ENCODE data around the gene LEFTY2.
"Not testable (repeated sequence)": the region's sequence is repeated elsewhere in the genome, so short reads cannot be mapped to it uniquely, and the experiment has no call there.

LEFTY2 gene

GRCh38 chr1:225942574-225942973 is 1.6 kb upstream of the LEFTY2 start:
- no peaks in the 10 kb centered on the region for H3K79me2 ChIP-seq (ENCODE audit: insufficient read depth, low read length)
- no peaks in the 10 kb centered on the region for H3K36me3 ChIP-seq (ENCODE audit: insufficient read depth, low read length)
- no peak overlapping the region for H3K4me3 ChIP-seq (ENCODE audit: low read length, poor library complexity, severe bottlenecking)
- H3K4me1 ChIP-seq (ENCODE audit: insufficient read depth, low read length, poor library complexity, severe bottlenecking) = peaks cover 13% of the 10 kb centered on the region
- no peak for TF ChIP-seq EZH2phosphoT487 (IDR thresholded peaks at IDR 0.05; ENCODE audit: borderline replicate concordance)
- TF ChIP-seq, protein P1, sequence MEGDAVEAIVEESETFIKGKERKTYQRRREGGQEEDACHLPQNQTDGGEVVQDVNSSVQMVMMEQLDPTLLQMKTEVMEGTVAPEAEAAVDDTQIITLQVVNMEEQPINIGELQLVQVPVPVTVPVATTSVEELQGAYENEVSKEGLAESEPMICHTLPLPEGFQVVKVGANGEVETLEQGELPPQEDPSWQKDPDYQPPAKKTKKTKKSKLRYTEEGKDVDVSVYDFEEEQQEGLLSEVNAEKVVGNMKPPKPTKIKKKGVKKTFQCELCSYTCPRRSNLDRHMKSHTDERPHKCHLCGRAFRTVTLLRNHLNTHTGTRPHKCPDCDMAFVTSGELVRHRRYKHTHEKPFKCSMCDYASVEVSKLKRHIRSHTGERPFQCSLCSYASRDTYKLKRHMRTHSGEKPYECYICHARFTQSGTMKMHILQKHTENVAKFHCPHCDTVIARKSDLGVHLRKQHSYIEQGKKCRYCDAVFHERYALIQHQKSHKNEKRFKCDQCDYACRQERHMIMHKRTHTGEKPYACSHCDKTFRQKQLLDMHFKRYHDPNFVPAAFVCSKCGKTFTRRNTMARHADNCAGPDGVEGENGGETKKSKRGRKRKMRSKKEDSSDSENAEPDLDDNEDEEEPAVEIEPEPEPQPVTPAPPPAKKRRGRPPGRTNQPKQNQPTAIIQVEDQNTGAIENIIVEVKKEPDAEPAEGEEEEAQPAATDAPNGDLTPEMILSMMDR (conservative IDR thresholded peaks at IDR 0.05; ENCODE audit: low read length) = no peak
- no peaks in the 10 kb centered on the region for H4K20me1 ChIP-seq (ENCODE audit: insufficient read depth, low read length, poor library complexity, severe bottlenecking)
- H3K9ac ChIP-seq (ENCODE audit: low read depth, low read length, poor library complexity, severe bottlenecking) = no peak overlapping the region
- H3K9me2 ChIP-seq (replicated peaks; ENCODE audit: low read depth, low read length) = no peaks in the 10 kb centered on the region
- H3K9me3 ChIP-seq (ENCODE audit: insufficient read depth, low read depth, low read length) = no peaks in the 10 kb centered on the region
- no peaks in the 10 kb centered on the region for H3K27me3 ChIP-seq (ENCODE audit: insufficient read depth, low read length, poor library complexity, severe bottlenecking)
- no peak overlapping the region for H2AFZ ChIP-seq (ENCODE audit: low read length)
- no peak overlapping the region for H3K4me2 ChIP-seq (ENCODE audit: low read depth, low read length, poor library complexity, severe bottlenecking)
- H3F3A ChIP-seq (ENCODE audit: low read depth) = no peaks in the 10 kb centered on the region

DNA sequence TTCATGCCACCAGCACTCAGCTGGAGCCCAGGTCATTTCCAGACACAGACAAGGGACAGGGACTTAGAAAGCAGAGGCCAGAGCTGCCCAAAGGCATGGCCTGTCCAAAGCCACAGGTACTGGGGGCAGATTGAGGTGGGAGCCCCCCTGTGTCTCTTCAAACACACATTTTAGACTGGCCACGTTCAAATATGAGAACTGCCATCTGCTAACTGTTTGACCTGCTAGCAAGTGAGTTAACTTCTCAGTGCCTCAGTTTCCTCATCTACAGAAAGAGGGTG is 862 bp upstream of the LEFTY2 start:
- no peaks in the 10 kb centered on the region for H4K20me1 ChIP-seq (ENCODE audit: insufficient read depth, low read length, poor library complexity, severe bottlenecking)
- no peak overlapping the region for H3K9ac ChIP-seq (ENCODE audit: low read depth, low read length, poor library complexity, severe bottlenecking)
- no peak overlapping the region for H2AFZ ChIP-seq (ENCODE audit: low read length)
- TF ChIP-seq EZH2phosphoT487 (IDR thresholded peaks at IDR 0.05; ENCODE audit: borderline replicate concordance) = no peak
- TF ChIP-seq, protein P1 (conservative IDR thresholded peaks at IDR 0.05; ENCODE audit: low read length) = no peak
- no peaks in the 10 kb centered on the region for H3K36me3 ChIP-seq (ENCODE audit: insufficient read depth, low read length)
- H3K27me3 ChIP-seq (ENCODE audit: insufficient read depth, low read length, poor library complexity, severe bottlenecking) = no peaks in the 10 kb centered on the region
- H3K79me2 ChIP-seq (ENCODE audit: insufficient read depth, low read length) = no peaks in the 10 kb centered on the region
- no peaks in the 10 kb centered on the region for H3K9me2 ChIP-seq (replicated peaks; ENCODE audit: low read depth, low read length)
- no peaks in the 10 kb centered on the region for H3K9me3 ChIP-seq (ENCODE audit: insufficient read depth, low read depth, low read length)
- H3K4me3 ChIP-seq (ENCODE audit: low read length, poor library complexity, severe bottlenecking) = no peak overlapping the region
- H3K4me1 ChIP-seq (ENCODE audit: insufficient read depth, low read length, poor library complexity, severe bottlenecking) = peaks cover 13% of the 10 kb centered on the region
- no peaks in the 10 kb centered on the region for H3F3A ChIP-seq (ENCODE audit: low read depth)
- no peak overlapping the region for H3K4me2 ChIP-seq (ENCODE audit: low read depth, low read length, poor library complexity, severe bottlenecking)

DNA sequence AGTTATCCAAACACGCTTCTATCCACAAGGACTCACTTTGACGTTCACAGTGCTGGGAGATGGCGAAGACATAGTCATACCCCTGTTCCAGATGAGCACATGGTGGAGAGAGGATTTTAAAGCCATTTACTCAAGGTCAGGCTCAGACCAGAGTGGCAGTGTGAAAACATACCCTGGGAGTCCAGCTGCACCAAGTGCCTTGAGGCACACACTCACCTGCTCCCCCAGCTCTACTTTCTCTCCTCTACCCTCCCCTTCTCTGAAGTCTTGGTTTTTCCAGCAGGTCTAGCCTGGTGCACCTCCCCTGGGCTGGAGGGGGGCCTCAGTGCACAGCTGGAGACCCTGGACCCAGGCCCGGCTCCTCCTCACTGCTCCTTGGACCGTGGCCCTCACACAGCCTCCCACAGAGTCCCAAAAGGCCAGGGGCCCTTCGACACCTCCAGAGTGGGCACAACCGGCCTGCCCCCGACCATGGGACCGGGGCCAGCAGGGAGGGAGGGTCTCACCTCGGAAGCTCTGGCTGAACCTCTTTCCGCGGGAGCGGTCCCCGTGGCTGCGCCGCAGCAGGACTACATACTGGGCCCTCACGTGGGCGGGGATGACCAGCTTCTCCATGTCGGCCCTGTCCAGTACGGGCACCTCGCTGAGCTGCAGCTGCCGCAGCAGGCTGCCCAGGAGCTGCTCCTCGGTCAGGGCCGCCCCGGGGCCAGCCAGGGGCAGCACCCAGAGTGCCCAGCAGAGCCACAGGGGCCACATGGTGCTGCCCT is 452 bp downstream of the LEFTY2 start:
- Histone ChIP-seq H3K4me3 (ENCODE audit: low read length, poor library complexity, severe bottlenecking) (no peak overlapping the region), H2AFZ (ENCODE audit: low read length) (no peak overlapping the region), H3F3A (ENCODE audit: low read depth) (no peaks in the 10 kb centered on the region), H3K27me3 (ENCODE audit: insufficient read depth, low read length, poor library complexity, severe bottlenecking) (no peaks in the 10 kb centered on the region), H3K4me2 (ENCODE audit: low read depth, low read length, poor library complexity, severe bottlenecking) (no peak overlapping the region), H3K9ac (ENCODE audit: low read depth, low read length, poor library complexity, severe bottlenecking) (no peak overlapping the region), H3K79me2 (ENCODE audit: insufficient read depth, low read length) (no peaks in the 10 kb centered on the region), H4K20me1 (ENCODE audit: insufficient read depth, low read length, poor library complexity, severe bottlenecking) (no peaks in the 10 kb centered on the region), H3K9me2 (replicated peaks; ENCODE audit: low read depth, low read length) (no peaks in the 10 kb centered on the region), H3K9me3 (ENCODE audit: insufficient read depth, low read depth, low read length) (no peaks in the 10 kb centered on the region), H3K36me3 (ENCODE audit: insufficient read depth, low read length) (no peaks in the 10 kb centered on the region), H3K4me1 (ENCODE audit: insufficient read depth, low read length, poor library complexity, severe bottlenecking) (peaks cover 13% of the 10 kb centered on the region)
- TF ChIP-seq, protein P1 (conservative IDR thresholded peaks at IDR 0.05; ENCODE audit: low read length) = no peak
- TF ChIP-seq EZH2phosphoT487 (IDR thresholded peaks at IDR 0.05; ENCODE audit: borderline replicate concordance) = no peak

DNA sequence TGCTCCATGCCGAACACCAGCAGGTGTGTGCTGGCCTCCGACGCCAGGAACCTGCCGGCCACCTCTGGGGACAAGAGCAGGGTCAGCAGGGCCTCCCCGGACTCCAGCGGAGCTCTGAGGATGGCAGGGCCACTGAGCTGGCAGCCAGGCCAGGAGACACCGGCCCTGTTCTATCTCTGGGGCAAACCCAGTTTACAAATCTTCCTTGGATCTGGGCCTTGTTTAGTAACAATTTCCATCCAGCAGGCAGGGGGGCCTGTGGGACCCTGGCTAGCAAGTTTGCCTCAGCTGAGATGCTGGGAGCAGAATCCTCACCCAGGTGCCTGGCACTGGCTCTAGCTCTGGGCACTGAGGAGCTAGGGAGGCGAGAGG is 1.1 kb downstream of the LEFTY2 start:
- not testable (repeated sequence) for H3K27me3 ChIP-seq (ENCODE audit: insufficient read depth, low read length, poor library complexity, severe bottlenecking); H3F3A ChIP-seq (ENCODE audit: low read depth); H3K36me3 ChIP-seq (ENCODE audit: insufficient read depth, low read length); H3K9me2 ChIP-seq (replicated peaks; ENCODE audit: low read depth, low read length); H3K4me2 ChIP-seq (ENCODE audit: low read depth, low read length, poor library complexity, severe bottlenecking); H4K20me1 ChIP-seq (ENCODE audit: insufficient read depth, low read length, poor library complexity, severe bottlenecking); H2AFZ ChIP-seq (ENCODE audit: low read length); H3K79me2 ChIP-seq (ENCODE audit: insufficient read depth, low read length); H3K4me3 ChIP-seq (ENCODE audit: low read length, poor library complexity, severe bottlenecking); H3K9me3 ChIP-seq (ENCODE audit: insufficient read depth, low read depth, low read length); H3K9ac ChIP-seq (ENCODE audit: low read depth, low read length, poor library complexity, severe bottlenecking)
- H3K4me1 ChIP-seq (ENCODE audit: insufficient read depth, low read length, poor library complexity, severe bottlenecking) = peaks cover 12% of the 10 kb centered on the region

- H3K4me3 ChIP-seq (ENCODE audit: low read length, poor library complexity, severe bottlenecking); H3K4me2 ChIP-seq (ENCODE audit: low read depth, low read length, poor library complexity, severe bottlenecking); H3K9ac ChIP-seq (ENCODE audit: low read depth, low read length, poor library complexity, severe bottlenecking): not testable (repeated sequence)
Measured at GRCh38 chr1:225939097-225939938, 1.7 kb downstream of the LEFTY2 start.

More at GRCh38 chr1:225939097-225939938, 1.7 kb downstream of the LEFTY2 start:
- H4K20me1 ChIP-seq (ENCODE audit: insufficient read depth, low read length, poor library complexity, severe bottlenecking); H3K27me3 ChIP-seq (ENCODE audit: insufficient read depth, low read length, poor library complexity, severe bottlenecking); H3K9me2 ChIP-seq (replicated peaks; ENCODE audit: low read depth, low read length); H3K79me2 ChIP-seq (ENCODE audit: insufficient read depth, low read length); H2AFZ ChIP-seq (ENCODE audit: low read length); H3F3A ChIP-seq (ENCODE audit: low read depth); H3K36me3 ChIP-seq (ENCODE audit: insufficient read depth, low read length); H3K4me1 ChIP-seq (ENCODE audit: insufficient read depth, low read length, poor library complexity, severe bottlenecking); H3K9me3 ChIP-seq (ENCODE audit: insufficient read depth, low read depth, low read length): not testable (repeated sequence)

Measured in Loucy (cell line).